GM03348 (cell line): ENCODE measurements around the gene CD81.

Source experiments
- DNase-seq: peaks from one replicate; pipeline ENCODE4 v3.0.0; 2012; ENCODE audit warnings: low spot score

CD81 gene

DNA sequence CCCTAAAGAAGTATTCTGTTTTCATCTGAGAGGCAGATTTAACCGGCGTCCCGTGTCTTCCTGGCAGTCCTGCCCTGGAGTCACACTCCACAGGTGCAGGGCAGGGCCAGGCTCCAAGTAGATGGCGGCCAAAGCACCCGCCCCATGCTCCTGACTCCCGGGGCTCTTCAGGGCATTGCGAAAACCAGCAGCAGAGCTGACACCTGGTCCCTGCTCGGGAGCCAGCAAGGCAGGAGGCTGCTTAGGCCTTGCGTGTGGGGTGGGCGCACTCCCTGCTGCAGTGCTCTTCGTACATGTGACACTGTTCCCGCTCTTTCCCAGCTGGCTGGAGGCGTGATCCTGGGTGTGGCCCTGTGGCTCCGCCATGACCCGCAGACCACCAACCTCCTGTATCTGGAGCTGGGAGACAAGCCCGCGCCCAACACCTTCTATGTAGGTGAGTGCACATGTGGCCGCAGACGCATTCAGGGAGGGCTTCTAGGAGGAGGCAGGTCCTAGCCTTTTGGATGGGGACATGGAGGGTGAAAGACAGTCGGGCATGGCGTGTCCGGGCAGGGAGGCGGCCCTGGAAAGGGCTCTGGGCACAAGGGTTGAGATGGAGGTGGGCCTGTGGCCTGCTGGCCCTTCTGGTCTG, 13.1 kb downstream of the CD81 start:
- DNase-seq, result no peak

DNA sequence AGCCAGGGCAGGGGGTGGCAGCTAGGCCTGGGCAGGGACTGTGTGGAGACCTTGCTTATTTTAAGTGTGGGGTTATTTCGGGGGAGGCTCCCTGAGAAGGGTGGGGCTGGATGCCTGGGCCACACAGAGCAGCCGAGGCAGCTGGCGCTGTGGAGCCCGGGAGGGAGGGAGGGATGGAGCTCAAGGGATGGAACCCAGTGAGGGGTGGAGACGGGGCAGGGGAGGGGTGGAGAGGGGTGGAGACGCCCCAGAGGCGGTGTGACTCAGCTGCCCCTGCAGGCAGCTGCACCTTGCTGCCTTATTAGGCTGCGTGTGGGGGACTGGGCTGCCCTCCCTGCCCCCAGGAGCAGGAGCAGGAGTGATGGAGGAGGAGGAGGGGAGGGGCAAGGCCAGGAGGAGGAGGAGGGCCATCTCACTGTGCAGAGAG, 13.6 kb downstream of the CD81 start:
- DNase-seq, result peak; percentile 93

DNA sequence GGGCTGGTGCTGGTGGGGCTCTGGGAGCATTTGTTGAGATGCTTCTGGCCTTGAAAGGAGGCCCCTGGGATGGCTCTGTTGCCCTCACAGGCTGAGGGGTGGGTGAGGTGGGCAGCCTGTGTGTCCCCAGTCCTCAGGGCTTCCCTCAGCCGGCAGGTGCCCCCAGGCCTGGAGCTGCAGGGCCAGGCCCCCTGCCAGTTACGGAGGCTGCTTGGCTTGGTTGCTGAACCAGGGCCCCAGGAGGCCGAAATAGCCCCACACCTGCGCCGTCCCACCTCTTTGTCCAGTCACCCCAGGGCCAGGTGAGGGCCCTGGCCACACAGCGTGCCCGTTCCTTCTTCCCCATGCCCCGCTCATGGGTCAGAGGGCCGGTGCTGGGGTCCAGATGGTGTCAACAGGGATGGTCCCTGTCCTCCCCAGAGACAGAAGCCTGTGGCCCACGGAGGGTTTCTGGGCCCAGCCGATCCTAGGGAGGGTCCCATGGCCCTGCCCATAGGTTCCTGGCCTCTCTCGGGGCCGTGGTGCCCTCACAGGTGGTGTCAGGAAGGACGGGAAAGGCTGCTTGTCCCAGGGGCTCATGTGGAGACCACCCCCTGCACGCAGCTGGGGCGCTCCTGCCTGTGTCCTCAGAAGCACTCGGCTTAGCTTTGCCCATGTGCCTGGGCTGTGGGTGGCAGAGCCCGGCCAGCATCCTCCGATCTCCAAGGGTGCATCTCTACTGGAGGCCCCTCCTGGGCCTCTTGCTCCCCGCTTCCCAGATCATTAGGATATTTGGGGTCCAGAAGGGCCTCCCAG, 14.3 kb downstream of the CD81 start:
- DNase-seq, result no peak

DNA sequence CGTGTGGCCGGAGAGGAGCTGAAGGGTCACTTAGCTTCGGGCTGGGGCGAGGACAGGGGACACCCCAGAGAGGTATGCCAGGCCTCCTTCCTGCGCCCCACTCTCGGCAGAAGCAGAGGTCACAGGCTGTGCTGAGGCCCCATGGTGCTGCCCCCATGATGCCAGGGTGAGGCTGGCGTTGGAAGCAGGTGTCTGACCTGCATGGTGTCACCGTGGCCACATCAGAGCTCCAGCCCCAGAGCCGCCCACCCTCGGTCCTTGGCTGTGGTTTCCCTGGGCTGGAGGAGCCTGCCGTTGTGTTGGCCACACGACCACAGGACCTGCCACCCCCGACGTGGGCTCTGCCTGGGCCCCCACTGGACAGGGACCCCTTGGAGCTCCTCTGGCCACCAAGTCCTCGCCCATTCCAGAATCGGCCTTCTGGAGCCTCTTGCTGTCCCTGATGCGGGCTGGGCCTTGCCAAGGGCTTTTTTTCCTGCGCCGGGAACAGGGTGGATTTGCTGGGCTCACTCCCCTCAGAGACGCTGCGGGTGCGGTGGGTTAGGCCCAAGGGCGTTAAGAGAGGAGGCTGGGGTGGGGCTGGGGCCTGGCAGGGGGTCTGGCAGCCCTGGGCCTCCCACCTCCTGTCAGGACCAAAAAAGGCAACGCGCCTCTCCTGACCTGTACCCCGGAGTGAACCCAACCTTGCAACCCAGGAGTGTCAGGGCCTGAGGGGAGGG, 15.3 kb downstream of the CD81 start:
- no peak for DNase-seq

DNA sequence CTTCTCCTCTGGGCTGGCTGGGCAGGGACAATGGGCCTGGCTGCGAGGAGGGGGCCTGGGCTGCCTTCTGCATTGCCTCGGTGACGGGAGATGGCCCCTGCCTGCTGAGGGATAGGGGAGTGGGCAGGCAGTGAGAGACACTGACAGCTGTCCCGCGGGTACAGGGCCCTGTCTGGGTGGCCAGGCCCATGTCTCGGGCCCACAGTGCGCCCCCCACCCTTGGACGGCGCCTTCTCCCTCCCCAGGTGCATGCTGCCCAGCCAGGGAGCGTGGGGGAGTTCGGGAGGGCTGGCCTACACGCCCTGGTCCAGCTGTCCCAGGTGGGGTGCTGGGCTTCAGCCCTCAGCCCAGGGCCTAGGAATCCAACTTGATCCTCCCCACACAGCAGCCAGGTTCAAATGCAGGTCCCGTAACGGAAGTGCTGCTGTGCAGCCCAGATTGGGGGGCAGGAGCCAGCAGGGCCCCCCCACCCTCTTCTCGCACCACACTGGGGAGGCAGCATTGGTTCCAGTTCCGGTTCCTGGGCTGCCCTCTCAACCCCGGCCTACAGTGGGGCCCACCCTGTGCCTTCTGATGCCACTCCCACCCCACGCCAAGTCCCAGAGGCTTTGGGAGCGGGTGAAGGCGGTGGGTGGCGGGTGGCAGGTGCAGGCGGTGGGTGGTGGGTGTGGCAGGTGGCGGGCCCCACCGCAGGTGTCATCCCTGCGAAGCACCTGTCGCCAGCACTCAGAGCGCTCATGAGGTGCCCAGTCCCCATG, 16.2 kb downstream of the CD81 start:
- DNase-seq, result no peak

DNA sequence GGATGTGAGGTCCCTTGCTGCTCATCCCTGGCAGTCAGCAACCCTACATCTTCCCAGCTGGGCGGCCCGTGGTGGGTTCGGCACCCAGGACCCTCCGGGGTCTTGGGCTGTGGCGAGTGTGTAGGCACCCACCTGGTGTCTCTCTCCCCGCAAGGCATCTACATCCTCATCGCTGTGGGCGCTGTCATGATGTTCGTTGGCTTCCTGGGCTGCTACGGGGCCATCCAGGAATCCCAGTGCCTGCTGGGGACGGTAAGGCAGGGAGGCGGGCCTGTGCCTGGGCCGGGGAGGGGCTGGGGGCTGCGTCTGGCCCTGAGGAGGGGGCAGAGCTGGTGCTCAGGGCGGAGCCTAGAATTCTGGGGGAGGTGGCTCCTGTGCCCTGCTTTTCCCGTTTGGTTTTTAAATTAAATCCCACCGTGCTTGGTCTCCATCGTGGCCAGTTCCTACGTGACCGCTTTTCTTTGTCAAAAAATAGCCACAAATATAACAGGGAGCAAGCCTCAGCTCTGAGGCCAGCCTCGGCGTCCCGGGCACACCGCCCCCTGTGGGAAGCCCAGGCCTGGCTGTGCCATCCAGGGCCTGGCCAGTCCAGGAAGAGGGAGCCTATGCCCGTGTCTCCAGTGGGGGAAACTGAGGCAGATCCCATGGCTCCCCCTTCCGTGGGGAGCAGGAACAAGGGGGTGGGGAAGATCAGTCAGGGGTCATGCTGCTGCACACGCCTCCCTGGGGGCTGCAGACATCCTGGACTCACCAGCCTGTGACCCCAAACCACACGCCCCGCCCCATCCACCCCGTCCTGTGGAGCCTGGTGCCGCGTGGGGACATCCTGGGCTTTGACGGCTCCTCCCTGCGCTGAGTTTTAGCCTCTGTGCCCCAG, 17.1 kb downstream of the CD81 start:
- no peak for DNase-seq

DNA sequence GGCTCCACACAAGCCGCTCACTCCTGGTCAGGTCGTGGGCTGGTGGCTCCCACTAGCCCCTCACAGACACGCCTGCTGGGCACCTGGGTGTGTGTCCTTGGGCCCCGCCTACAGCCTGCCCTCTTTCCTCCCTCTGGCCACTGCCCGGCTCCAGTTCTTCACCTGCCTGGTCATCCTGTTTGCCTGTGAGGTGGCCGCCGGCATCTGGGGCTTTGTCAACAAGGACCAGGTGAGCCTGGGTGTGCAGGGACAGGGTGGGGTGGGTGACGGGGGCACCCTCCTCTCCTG, 17.7 kb downstream of the CD81 start:
- no peak for DNase-seq

DNA sequence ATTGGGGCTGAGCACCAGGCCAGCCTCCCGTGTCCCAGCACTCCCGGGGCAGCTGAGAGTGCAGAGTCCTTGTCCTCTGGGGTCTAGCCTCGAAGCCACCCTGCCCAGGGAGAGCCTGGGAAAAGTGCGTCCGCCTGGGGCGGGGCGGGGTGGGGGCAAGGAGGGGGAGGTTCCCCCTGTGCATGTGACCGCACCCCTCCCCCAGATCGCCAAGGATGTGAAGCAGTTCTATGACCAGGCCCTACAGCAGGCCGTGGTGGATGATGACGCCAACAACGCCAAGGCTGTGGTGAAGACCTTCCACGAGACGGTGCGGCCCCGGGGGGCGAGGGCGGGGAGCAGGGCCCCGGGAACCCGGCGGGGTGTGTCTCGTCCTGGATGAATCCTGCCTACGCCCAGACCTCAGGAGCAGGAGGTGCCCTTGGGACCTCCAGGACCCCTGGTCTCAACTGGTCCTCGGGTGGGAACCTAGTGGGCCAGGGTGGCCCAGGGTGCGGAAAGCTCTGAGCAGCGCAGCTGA, 18.2 kb downstream of the CD81 start:
- DNase-seq, result no peak

DNA sequence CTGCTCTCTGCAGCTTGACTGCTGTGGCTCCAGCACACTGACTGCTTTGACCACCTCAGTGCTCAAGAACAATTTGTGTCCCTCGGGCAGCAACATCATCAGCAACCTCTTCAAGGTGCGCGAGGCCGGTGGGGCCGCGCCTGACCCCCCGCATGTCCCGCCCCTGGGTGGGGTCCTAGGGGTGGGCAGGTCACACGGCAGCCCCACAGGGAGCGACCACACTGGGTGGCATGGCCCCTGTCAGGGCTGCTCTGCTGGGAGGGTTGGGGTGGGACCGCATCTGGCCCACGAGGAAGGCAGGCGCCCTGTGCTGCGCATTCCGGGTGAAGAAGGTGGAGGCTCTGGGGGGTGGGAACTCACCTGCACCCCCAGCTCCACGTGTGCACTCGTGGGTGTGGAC, 18.7 kb downstream of the CD81 start:
- no peak for DNase-seq

DNA sequence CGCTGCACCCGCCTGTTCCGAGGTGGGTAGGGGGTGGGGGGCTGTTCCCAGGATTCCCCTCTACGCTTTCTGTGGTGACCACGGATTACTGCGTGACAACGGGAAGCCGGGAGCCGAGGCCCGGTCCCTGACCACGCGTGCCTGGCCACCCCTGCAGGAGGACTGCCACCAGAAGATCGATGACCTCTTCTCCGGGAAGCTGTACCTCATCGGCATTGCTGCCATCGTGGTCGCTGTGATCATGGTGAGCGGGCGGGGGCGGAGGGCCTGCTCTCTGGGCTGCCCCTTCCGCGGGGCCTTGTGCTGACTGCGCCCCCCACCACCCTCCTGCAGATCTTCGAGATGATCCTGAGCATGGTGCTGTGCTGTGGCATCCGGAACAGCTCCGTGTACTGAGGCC, 19.4 kb downstream of the CD81 start:
- DNase-seq, result no peak

DNA sequence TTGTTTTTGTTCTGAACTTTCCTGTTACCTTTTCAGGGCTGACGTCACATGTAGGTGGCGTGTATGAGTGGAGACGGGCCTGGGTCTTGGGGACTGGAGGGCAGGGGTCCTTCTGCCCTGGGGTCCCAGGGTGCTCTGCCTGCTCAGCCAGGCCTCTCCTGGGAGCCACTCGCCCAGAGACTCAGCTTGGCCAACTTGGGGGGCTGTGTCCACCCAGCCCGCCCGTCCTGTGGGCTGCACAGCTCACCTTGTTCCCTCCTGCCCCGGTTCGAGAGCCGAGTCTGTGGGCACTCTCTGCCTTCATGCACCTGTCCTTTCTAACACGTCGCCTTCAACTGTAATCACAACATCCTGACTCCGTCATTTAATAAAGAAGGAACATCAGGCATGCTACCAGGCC, 19.9 kb downstream of the CD81 start:
- no peak for DNase-seq

DNA sequence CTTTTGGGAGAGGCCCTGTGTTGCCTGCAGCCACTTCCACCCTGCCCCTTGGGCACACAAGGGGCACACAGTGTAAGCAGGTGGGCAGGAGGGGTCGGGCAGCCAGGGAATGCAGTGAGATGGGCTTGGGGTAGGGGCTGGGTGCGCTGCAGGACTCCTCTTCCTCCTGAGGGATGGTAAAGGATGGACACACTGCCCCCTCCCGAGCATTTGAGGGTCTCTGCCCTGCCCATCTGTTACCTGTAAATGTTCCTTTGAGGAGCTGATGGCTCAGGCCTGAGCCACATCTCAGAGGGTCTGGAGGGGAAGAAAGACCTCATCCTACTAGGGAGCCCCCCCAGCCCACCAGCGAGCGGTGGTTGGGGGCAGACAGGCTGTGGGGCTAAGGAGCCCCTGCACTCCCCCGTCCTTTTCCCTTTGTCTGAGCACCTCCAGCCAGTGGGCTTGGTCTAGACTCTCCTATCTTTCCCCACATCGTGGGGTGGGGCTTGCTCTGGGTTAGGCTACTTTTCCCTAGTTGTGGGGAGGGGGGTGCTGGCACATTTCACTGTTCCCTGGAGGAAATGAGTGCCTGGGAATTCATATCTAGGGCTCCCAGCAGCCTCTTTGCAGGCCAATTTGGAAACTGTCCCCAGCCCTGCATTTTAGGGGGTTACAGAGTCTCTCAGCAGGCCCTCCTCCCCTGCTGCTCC, 21.7 kb downstream of the CD81 start:
- no peak for DNase-seq

DNA sequence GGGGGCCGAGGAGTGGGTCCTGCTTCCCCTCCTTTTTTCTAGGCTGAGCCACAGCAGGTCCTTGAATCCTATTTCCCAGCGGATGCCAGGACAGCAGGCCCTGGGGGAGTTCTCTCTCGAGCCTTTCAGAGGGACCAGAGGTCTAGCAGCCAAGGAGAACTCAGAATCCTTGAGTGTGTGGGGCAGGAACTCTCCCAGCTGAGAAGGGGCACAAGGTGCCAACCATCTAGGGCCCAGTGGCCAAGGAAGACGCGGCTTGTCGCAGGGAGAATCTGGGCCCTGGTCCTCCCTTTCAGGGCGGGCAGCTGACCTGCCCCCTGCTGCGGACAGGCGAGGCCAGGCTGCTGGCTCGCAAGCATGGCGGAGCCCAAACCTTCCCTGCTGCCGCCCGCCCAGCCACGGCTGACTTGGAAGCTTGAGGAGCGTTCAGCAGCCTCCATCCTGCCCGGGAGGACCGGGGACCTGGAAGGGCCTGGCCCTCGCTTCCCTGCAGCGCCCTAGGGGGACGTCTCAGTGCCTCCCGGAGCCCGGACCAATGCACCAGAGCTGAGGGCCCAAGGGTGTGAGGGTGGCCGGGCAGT, 22.5 kb downstream of the CD81 start:
- peak; percentile 41 for DNase-seq

DNA sequence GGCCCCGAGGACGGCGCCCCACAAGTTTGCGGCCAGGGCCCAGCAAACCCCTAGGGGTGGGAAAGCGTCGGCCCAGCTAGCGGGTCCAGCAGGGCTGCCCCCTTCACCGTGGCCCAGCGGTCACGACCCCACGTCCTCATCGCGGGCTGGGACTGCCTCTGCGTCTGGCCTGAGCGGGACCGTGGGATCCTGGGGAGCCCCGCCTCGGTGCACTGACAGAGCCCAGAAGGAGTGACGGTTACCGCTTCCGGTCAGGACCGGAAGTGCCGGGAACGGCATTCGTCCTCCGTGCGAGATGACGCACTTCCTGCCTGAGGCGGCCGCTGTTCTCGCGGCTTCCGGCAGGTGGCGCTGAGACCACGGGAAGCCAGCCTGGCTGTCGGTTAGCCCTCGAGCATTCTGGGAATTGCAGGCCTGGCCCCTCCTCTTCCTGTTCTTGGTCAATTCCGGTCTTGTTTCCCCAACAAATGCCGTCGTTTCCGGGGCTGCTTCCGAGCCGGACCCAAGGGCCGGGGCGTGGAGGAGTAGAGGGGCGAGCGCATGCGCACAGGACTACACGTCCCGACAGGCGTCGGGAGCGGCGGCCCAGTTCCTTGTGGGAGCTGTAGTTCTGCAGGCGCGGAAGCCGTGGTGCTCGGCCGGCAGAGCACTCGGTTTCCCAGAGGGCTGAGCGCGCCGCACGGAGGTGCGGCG, 23.1 kb downstream of the CD81 start, which contains the start of gene TSSC4:
Gene TSSC4, plus strand, starts transcription at position 682 of the 693 bp plus-strand sequence. CDS start 1,884 bp downstream, outside the sequence.
- DNase-seq, result peak; percentile 100

DNA sequence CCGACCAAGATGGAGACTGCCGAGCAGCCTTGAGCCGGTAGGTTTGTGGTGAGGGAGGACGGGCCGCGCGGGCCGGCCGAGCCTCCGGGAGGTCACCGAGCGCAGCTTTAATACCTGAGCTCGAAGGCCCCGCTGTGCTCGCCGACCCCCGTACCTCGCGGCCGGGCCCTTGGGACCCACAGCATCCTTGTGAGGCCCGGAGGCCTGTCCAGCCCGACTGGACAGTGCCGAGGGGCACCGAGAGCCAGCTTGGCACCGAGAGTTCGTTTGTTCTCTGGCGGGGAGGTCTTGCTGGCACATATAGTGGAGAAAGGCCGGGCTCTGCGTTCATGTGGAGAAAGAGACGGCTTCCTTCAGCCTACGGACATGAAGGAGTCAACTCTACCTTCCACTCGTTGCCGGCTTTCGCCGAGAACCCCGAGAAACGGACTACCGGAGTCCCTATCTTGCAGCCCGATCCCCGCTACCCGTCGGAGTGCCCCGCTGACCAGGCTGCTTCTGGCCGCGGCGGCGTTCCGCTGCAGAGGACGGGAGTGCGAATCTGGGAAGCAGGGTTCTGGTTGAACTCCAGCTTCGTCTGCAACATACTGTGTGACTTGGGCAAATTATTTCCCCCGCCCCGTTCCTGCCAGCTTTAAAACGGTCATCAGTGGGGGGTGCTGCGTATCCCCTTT, 23.8 kb downstream of the CD81 start:
- no peak for DNase-seq

DNA sequence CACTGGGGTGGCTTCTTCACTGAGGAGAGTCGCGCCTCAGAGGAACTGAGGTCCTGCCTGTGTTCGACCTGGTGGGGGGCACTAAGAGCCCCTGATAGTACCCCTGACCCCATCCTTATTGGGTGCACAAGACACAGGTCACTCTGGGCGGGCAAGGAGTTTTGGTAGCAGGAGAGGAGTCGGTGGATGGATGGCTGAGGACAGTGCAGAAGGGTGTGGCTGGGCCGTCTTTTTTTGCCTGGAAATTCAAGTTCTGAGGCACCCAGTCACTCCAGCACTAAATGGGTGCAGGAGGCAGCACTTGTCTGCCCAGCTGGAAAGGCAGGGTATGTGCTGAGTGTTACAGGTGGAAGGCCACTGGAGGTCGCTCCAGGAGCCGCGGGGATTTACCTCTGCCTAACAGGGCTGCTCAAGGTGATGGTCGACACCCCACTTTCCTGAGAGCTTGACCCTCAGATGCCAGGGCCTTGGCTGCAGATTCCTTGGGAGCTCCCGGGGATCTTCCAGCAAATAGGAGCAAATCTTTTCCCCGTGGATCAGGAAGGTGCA, 24.4 kb downstream of the CD81 start:
- DNase-seq, result no peak

DNA sequence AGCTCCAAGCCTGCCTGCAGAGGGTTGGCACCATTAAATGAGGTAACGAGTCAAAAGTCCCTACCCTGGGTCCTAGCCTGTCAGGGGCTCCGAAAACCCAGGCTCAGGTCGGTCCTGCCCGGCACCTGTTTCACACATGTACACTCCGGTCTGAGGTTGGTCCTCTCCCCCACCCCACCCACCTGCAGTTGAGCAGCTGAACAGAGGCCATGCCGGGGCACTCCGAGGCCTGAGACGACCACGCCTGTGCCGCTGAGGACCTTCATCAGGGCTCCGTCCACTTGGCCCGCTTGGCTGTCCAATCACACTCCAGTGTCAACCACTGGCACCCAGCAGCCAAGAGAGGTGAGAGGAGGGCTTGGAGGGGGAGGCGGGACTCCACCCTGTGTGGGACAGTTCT, 25.0 kb downstream of the CD81 start:
- DNase-seq, result no peak

DNA sequence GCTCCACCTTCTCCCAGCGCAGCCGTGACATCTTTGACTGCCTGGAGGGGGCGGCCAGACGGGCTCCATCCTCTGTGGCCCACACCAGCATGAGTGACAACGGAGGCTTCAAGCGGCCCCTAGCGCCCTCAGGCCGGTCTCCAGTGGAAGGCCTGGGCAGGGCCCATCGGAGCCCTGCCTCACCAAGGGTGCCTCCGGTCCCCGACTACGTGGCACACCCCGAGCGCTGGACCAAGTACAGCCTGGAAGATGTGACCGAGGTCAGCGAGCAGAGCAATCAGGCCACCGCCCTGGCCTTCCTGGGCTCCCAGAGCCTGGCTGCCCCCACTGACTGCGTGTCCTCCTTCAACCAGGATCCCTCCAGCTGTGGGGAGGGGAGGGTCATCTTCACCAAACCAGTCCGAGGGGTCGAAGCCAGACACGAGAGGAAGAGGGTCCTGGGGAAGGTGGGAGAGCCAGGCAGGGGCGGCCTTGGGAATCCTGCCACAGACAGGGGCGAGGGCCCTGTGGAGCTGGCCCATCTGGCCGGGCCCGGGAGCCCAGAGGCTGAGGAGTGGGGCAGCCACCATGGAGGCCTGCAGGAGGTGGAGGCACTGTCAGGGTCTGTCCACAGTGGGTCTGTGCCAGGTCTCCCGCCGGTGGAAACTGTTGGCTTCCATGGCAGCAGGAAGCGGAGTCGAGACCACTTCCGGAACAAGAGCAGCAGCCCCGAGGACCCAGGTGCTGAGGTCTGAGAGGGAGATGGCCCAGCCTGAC, 26.0 kb downstream of the CD81 start:
- DNase-seq, result no peak
